Measurements from ENCODE around the gene TMEM151A.

TMEM151A gene

DNA sequence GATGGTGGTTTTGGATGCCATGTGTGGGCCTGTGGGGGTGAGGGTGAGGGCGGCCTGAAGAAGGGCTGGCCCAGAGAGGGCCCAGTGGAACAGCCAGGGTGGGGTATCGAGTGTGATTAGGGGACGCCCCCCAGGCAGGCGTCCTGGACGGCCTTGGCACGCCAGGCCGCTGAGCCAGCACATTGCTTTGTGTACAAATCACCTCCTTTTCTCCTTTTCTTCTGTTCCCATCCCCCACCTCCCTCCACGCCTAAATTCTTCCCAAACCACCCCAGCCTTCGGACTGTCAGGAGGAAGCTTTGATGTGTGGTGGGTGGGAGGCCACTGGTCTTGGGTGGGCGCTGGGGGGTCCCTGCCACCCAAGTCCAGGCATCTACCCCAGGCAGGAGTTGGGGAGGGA, 33.0 kb downstream of the TMEM151A start:
- DNase-seq, result no peak

DNA sequence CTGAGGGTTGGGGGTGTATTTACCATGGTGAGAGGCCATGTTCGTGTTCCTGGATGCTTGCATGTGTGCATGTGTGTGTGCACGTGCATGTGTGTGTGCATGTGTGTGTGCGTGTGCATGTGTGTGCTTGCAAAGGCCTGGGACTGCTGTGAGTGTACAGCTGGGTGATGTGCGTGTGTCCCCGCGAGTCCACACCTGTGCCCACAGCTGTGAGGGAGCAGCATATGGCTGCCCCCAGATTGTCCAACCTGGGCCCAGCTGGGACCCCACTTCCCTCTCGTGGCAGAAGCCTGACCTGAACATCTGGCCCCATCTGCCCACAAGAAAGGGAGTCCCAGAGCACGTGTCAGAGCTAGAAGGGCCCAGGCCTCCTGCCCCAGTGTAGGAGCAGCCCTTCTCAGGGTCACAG, 33.6 kb downstream of the TMEM151A start:
- DNase-seq, result peak; percentile 73

DNA sequence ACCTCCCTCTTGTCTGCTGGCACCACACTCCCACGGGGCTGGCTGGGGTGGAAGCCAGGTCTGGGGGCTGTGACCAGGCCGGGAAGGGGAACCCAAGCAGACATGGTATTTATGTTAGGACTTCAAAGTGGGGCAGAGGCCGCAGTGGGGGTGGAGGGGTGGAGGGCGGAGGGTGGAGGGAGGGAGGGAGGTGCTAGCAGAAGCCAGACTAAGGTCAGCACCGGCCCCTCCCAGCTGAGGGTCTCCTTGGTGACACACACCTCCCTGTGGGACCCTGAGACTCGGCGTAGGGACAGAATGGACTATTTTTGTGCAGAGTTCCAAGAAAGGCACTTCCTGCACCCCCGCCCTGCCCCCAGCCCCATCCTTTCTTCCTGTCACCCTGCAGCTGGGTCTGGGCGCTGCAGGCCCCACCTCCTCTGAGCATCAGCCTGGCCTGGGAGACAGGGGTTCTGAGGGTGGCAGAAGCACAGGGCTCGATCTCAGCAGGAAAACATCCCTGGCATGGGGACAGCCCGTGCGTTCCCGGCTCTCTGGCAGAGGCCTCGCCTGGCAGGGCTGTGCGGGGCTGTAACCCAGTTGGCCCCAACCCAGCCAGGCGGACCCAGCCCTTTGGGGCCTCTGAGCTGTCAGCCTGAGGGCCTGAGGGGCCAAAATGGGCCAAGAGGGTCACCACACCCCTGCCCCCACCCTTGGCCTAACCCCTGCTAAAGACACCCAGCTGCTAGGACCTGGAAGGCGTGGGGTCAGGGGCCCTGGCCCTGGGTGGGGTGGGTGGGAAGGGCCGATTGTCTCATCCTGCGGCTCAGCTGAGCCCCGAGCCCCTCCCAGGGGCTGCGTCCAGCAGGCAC, 34.8 kb downstream of the TMEM151A start:
- no peak for DNase-seq

DNA sequence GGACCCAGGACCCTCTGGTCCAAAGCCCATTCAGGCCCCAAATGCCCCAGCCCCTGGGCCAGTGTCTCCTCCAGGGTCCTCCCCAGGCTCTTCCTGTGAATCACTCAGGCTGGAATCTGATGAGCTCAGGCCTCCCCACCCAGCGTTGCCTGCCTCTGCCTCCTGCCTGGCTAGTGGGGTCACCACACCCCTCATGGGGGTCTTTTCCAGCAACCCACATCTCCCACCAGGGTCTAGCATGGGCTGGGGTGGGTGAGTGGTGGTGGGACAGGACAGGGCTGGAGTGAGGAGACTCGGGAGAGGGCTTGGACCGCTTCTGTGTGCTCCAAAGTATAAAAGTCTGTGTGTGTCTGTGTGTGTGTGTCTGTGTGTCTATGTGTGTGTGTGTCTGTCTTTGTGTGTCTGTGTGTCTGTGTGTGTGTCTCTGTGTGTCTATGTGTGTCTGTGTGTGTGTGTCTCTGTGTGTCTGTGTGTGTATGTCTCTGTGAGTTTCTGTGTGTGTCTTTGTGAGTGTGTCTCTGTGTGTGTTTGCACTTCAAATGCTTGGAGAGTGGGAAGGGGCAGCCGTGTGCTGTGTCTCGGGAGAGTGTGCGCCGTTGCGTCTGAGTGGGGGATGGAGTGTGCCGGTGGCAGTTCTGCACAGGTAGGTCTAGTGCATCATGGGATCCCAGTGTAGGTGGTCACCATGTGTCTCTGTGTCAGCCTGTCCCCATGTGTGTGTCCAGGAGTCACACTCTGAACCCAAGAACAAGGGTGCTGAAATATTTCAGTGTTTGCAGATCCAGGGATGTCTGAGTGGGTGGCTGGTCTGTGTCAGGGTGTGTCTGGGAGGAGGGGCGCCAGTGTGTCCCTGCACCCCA, 35.7 kb downstream of the TMEM151A start:
- no peak for DNase-seq

DNA sequence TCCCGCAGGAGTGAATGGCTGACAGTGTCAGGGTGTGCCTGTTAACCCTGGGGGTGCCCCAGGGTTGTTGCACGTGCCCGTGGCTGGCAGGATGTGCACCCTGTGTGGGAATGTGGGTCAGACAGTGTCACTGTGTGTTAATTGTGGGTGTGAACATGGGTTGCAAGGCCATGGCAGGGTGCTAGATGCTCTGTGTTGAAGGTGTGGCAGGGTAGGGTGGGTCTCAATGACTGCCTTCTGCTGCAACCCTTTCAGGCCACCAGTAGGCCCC, 36.3 kb downstream of the TMEM151A start:
- no peak for DNase-seq

DNA sequence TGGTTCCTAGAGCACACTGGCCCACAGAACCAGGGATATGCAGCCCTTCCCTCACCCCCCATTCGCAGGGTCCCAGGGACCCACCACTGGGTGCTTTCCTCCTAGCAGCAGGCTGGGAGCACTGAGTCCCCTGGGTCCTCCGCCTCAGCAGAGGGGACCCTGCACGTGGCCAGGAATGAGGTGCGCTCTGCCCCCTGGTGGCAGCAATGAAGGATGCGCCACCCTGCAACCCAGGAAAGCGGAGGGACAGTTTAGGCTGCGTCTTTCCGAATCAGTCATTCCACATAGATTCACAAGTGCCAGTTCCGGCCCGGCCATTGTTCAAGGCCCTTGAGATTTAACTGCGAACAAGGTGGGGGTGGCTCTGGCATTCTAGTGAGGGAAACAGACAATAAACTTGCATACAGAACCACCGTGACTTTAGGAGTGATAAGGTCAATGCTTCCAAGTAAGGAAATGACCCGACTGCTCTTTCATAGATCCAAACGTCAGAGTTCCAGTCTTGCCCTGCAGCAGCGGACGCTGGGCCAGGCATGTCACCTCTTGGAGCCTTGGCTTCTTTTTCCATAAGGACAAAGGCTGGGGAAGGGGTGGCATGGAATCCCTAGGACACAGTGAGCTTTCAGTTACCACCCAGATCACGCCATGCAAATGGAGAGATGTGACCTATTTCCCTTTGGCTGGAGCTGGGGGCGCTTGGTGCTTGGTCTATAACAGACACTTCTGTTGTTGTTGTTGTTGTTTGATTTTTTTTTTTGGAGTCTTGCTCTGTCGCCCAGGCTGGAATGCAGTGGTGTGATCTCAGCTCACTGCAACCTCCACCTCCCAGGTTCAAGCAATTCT, 36.8 kb downstream of the TMEM151A start:
- DNase-seq, result peak; percentile 69

DNA sequence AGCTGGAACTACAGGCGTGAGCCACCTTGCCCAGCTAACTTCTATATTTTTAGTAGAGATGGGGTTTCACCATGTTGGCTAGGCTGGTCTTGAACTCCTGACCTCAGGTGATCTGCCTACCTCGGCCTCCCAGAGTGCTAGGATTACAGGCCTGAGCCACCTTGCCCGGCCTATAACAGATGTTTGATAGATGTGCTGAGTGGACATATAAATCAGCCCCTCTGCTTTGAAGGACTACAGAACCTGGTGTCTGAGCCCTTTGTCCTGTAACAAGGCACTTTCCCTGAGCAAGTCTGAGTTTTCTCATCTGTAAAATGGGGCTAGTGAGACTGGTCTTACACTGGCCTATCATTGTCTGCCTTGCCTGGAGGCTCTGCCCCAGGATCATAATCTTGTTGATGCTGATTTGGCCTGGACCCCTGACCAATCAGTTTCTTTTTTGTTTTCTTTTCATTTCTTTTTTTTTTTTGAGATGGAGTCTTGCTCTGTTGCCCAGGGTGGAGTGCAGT, 37.5 kb downstream of the TMEM151A start:
- no peak for DNase-seq

DNA sequence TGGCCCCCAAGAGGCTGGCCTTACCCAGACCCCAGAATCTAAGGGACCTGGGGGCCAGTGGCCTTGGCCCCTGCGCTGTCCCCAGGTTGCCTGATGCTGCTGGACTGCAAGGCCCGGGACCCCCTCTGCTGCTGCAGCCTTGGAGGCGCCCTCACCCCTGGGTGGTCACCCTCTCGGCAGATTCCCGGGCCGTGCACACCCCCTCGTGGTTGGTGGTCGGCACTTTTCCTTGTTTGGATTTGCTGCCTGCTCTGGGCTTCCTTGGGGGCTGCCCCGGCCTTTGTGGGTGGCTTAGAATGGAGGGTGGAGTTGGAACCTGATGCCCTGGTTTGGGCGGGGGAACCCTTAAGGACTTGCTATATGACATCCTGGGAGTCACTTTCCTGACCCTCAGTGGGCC, 39.2 kb downstream of the TMEM151A start:
- DNase-seq, result no peak

DNA sequence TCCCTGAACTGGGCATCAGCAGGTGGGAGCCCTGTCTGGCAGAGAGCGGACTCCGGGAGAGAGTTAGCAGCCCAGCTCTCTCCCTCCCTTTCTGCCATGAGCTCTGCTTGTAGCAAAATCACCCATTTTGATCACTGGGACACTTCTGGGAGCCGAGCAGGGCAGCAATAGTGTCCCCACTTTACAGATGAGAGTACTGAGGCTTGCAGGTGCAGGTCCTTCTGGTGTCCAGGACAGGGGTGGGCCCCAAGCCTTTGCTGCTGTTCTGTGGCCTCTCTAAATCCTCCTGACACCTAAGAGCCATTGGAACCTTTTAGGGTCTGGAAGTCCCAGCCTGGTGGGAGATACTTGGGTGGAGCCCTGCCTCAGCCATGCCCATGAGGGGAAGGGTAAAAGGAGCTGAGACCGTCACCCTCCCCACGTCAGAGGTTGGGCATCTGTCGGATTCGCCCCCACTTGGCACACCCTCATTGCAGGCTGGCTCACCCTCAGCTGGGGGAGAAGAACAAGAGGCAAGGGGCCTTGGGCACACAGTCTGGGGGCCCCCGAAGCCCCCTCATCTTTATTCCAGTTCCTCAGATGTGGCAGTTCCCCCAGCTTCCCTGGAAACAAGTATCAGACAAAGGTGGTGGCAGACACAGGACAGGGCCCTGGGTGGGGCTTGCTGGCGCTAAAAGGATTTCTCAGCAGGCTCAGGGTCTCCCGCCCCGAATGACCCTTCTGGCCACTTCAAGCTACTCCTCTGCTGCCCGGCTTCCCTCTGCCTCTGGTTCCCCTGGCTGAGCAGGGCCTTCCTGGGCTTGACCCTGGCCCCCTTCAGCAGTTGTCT, 40.1 kb downstream of the TMEM151A start:
- no peak for DNase-seq

DNA sequence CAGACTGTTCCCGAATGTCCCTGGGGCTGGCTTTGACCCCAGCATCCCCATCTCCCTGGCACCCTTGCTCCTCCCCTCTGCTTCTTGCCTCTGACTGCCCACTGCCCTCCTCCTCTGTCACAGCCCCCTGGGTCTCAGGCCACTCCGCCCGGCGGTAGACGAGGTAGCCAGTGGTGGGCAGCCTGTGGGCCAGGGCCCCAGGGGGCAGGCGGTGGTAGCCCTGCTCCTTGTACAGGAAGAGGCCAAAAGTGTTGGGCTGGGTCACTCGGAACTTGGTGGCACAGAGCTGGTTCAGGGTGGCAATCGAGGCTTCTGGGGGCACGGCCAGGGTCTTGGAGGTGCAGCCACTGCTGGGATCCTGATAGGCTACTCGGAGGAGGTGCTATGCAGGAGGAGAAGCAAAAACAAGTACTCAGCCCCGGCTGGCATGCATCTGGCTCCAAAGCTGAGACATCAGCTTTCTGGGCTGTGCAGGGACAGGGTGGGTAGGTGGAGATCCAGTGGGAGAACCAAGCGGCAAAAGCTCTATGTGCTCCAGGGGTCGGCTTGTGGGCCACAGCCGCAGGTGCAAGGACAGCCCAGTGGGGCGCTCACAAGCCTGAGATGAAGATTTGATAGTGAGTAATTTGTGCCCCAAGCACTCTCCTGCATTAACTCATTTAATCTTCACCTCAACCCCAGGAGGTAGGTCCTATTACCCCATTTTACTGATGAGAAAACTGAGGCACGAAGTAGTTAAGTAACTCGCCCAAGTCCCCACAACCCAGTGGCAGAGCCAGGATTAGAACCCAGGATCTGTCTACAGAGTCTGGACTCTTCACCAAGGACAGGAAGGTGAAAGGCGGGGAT, 40.9 kb downstream of the TMEM151A start:
- no peak for DNase-seq

DNA sequence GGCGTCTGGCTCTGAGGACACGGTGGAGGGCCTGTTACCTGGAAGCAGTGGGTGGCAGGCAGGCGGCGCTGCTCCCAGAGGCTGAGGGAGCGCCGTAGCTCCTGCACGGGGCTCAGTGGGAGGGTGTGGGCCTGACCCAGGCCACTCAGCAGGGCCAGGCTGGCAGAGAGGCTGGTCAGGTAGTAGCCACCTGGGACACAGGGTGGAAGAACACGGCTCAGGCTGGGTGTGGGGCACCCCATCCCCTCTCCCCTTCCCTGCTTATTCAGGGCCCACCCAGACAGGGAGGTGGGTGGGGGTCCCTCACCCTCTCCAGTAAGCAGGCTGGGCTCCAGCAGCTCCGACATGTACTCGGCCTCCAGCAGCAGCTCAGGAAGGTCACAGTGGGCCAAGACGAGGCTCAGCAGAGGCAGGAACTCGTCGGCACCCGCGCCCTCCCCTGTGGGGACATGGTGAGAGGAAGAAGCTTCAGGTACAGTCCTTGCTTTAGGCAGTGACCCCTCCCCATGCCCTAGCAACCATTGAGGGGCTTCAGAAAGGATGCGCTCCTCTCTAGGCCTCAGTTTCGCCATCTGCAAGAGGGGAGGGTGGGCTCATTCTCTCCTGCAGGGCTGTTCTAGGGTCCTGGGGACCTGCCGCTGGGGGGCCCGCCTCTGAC, 41.7 kb downstream of the TMEM151A start:
- DNase-seq, result no peak

DNA sequence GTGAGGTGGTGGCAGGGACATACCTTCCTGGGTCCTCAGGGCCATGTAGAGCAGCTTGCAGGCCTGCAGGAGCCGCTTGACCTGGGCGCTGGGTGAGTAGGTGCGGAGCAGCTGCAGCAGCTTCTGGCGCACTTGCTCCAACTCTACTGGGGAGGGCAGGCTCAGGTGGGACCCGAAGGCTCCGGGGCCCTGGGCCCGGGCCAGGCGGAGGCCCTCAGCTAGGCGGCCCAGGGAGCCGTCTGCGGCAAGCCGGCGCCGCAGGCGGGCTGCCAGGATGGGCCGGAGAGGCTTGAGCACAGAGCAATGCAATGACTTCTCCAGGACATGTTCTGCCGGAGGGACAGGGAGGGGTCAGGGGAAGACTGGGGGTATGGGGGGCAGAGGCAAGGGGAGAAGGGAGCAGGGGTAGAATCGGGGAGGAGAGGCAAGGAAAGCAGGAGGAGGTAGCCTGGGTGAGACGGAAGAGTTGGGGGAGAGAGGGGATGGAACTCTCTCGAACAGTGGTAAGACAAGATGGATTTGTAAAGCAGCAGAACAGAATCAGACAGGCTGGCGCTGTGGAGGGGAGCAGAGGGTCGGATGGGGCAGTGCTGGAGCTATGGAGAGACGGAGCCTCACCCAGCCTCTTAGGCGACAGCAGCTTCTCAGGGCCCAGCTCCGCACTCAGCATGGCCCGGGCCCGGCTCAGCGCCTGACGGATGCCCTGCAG, 42.4 kb downstream of the TMEM151A start:
- no peak for DNase-seq

DNA sequence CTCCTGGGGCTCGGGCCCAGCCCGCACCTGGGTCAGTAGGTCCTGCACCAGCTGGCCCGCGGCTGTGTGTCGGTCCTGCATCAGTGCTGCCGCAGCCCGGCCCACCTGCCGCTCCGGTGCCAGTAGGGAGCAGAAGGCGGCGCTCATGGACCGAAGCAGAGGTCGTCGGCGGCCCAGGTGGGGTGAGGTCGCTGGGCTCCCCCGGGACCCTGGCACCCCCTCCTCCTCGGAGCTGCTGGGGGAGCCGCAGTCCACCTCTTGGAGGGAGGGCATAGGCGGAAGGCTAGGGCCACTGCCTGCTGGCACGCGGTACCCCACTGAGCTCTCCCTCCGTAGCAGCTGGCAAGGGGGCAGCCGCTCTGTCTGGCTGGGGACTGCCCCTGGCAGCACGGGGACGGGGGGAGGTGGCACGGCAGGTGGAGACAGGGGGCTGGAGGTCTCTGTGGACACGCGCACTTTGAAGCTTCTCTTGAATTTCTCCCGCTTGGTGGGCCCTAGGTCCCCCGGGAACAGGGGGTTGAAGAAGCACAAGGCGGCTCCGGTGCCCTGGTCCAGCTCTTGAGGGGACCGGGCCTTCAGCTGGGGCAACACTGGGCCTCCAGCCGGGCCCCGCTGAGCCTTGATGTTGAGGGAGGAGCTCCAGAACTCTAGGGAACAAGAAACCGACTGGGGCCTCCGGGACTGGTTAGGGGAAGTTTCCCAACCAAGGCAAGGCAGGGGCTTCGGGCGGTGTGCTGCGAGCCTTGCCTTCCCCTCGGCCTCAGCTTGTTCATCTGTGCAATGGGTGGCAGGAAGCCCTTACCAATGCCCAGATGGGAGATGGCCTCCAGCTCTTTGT, 43.1 kb downstream of the TMEM151A start:
- no peak for DNase-seq

DNA sequence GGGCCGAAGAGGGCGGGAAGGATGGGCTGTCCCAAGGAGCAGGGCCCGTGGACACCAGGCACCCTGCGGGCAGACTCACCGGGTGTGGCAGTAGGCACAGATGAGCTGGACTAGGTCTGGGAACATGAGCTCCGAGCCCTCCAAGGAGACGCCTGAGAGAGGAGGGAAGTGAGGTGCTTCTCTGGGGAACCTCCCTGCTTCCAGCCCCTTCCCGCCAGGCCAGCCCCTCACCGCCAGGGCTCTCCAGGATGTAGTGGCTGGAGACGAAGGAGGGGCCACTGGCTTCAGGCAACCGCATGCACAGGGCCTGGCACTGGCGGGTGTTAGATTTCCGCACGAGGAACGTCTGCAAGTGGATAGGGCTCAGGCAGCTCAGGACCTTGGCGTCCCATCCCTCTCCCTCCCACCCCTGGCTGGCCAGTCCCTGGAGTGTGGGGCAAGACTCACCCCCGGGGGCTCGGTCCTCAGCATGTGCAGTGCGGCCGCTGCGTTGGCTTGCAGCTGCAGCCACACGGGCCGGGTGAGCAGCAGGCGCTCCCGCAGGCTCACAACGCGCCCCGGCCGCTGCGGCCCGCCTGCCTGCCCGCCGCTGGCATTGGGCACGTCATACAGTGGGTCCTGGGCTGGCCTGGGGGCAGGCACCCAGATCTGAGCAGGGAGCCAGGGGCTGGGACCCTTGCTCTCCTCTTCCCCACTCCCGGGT, 44.0 kb downstream of the TMEM151A start:
- DNase-seq, result peak; percentile 38

DNA sequence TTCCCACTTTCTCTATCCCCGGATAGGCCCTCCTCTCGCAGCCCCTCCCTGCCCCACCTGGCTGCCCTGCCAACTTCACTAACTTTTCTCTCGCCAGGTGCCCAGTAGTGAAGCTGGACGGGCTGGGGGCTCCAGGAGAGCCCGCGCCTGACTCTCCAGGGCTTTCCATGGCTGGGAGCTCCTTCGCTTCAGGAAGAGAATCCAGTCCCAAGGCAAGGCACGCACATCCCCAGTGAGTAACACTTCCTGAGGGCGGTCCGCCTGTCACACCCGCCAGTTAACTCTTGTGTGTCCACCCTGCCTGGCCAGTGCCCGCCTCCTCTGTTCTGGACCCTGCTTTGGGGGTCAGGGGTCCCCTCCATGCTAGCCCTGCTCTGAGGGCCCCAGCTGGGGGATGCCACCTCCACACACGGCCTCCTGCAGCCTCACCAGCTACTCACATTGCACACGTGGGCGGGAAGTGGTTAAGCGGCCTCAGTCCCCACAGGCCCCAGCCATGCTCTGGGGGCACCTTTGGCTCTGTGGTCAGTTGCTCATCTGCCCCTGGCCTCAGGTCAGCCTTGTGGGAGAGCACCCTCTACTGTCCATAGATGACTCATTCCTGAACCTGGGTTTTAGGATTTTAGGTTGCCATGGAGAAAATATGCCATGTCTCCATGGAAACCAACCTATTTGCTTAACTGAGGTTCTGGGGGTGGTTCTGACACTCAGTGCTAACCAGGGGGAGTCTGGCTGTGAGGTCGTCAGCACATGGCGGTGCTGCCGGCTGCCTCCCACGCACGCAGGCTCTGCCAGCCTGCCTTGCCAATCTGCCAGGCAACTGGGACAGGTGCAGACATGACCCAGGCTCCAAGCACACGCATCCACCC, 44.8 kb downstream of the TMEM151A start, which contains the start of gene RIN1:
Gene RIN1, minus strand, starts transcription at position 201 of the 869 bp plus-strand sequence. Its CDS starts 32 bp downstream, at position 169.
- peak; percentile 92 for DNase-seq

DNA sequence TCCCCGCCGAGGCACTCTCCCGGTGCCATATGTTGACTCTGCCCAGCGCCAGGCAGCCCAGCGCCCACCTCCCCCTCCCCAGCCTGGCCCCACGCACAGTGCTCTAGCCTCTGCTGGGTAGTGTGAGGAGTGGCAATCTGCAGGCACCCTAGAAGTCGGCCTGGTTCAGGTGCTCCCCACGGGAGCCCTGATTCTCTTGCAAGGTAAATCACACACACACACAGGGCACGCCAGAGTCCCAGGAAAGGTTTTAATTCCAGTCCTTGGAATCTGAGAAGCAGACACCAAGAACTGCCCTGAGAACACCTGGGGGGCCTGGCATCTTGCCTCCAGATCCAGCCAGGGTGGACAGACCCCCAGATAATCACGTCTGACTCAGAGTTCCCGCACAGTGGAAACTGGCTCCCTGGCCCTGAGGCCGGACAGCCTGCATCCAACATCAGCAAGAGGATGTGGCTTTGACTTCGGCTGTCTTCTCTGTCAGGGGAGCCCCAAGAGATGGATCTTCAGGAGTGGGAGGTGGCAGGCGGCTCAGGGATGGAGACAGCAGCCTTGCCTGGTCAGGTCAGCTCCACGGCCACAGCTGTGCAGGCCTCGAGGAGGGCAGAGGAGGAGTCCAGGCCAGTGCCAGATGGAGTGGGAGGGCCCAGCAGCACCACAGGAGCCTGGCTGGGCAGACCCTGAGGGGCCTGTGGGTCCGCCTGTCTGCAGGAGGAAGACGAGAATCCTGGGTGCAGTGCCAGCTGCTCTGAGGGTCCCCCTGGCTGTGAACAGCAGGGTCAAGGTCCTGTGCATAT, 45.6 kb downstream of the TMEM151A start:
- DNase-seq, result no peak

All from NCI-H2171 (cell line).